Common myeloid progenitor, CD34-positive (primary cell): ENCODE data around the gene SLA2.

Experiments
- CTCF ChIA-PET: fragments of 350-600 bp; sonication (Branson Sonifier 250); formaldehyde crosslinking; loops from one replicate; lab custom pipeline; 2021; ENCODE audit warnings: antibody characterized with exemption; lab: Charles Lee
- POLR2A ChIA-PET: fragments of 350-600 bp; sonication (Branson Sonifier 250); formaldehyde crosslinking; loops from one replicate; lab custom pipeline; 2021; ENCODE audit warnings: antibody characterized with exemption; lab: Charles Lee
- DNase-seq, 3 donors: peaks; one replicate each; pipeline versions ENCODE4 v3.0.0 to v3.0.0-alpha.2; 2013
- H3K27ac ChIP-seq, 2 experiments: 1 replicate in 1 of 2; 2 replicates in 1 of 2; pipeline ENCODE4 v1.7.0; 2013; ENCODE audit warnings: inconsistent platforms in 2 of 2, low read length in 2 of 2, mild to moderate bottlenecking in 2 of 2, low read depth in 1 of 2, moderate library complexity in 1 of 2; ENCODE audit not compliant: severe bottlenecking in 2 of 2, insufficient read depth in 1 of 2, poor library complexity in 1 of 2
- H3K27me3 ChIP-seq, 5 experiments: replicated peaks in 2 of 5; 1 replicate in 3 of 5; 2 replicates in 2 of 5; pipeline versions ENCODE4 v1.6.1 to v1.7.0; 2013; ENCODE audit warnings: low read length in 4 of 5, mild to moderate bottlenecking in 2 of 5, moderate library complexity in 2 of 5, inconsistent platforms in 1 of 5; ENCODE audit not compliant: insufficient read depth in 5 of 5, control insufficient read depth in 4 of 5
- H3K36me3 ChIP-seq, 4 experiments: 1 replicate in 2 of 4; 2 replicates in 2 of 4; pipeline versions ENCODE4 v1.6.1 to v1.7.0; 2013; ENCODE audit warnings: low read length in 3 of 4, control low read depth in 1 of 4, mild to moderate bottlenecking in 1 of 4; ENCODE audit not compliant: control insufficient read depth in 4 of 4, insufficient read depth in 4 of 4
- H3K4me1 ChIP-seq, 4 experiments: 1 replicate in 3 of 4; 2 replicates in 1 of 4; pipeline versions ENCODE4 v1.6.1 to v1.7.1; 2013; ENCODE audit warnings: low read length in 3 of 4, mild to moderate bottlenecking in 3 of 4, control low read depth in 1 of 4, inconsistent platforms in 1 of 4, moderate library complexity in 1 of 4; ENCODE audit not compliant: control insufficient read depth in 4 of 4, insufficient read depth in 4 of 4; ENCODE audit errors: control extremely low read depth in 1 of 4
- H3K4me3 ChIP-seq, 7 experiments: 1 replicate in 4 of 7; 2 replicates in 3 of 7; pipeline versions ENCODE4 v1.5.1 to v1.7.0; 2013; ENCODE audit warnings: mild to moderate bottlenecking in 7 of 7, low read length in 6 of 7, moderate library complexity in 6 of 7, inconsistent platforms in 2 of 7, low read depth in 2 of 7, control low read depth in 1 of 7; ENCODE audit not compliant: insufficient read depth in 4 of 7, control insufficient read depth in 1 of 7; ENCODE audit errors: extremely low read depth in 1 of 7
- H3K9me3 ChIP-seq, 5 experiments: 1 replicate in 4 of 5; 2 replicates in 1 of 5; pipeline versions ENCODE4 v1.6.1 to v1.7.1; 2013; ENCODE audit warnings: low read length in 4 of 5, mild to moderate bottlenecking in 2 of 5, inconsistent platforms in 1 of 5, low read depth in 1 of 5, moderate library complexity in 1 of 5; ENCODE audit not compliant: control insufficient read depth in 4 of 5, insufficient read depth in 2 of 5; ENCODE audit errors: control extremely low read depth in 1 of 5
- WGBS: methylation state at CpG from one replicate; pipeline ENCODE4 v1.1.5; 2013; ENCODE audit not compliant: insufficient coverage; 5-methylcytosine and 5-hydroxymethylcytosine counted together

Gene SLA2

DNA sequence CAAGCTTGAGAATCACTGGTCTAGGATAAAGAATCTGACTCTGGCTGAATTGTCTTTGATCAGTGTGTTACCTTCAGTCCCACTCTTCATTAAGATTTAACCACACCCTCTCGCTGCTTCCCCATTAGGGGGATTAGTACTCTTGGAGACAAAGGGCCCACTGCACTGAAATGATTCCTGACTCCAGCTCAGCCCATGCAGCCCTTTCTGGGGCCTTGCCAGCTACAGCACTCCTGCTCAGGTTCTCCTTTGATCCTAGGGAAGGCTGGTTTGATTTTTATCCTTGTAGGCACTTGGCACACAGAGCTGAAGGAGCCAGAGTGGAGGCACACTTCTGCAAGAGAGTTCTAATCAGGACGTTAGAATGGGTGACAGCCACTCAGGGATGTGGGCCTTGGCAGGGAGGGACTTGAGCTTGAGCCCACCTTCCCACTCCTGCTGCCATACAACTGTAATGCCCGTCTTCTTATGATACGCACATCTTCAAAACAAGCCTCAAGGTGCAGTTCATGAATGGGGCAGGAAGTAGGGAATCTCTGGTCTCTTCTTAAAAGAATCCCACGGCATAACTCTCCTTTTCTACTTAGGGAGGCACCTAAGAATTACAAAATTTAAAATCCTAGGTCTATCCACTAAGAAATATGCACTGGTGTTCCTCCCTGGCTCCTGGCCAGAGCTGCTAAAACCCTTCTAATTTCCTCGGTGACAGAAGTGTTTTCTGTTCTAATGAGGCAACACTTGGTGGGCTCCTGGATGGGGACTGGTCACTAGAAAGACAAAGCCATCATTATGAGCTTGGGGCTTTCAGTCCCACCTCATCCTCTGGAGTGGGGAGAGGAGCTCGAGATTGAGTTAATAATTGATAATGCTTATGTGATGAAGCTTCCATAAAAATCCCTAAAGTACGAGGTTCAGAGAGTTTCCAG lies 1.5 kb upstream of the SLA2 start:
- POLR2A ChIA-PET, result interaction anchor here (1.4 kb wide), 1 partner anchor 9 kb away, joined by 3 read pairs; no protein-coding TSS in a partner anchor
- 94% methylated on average over 5 of the region's 8 CpGs for WGBS
- H3K4me3 ChIP-seq, result no peak overlapping the region
- peak overlapping the region in 1 of 2 experiments; percentile 12 for H3K27ac ChIP-seq
- CTCF ChIA-PET, result interaction anchor here (0.9 to 5.5 kb wide), 9 partner anchors 11 to 107 kb away, joined by 3 to 50 read pairs (median 4); partner anchors contain the start of gene RAB5IF
- H3K27me3 ChIP-seq, result no peaks in the 10 kb centered on the region
- peaks cover 0 to 4% (median 1%) of the 10 kb centered on the region in 4 experiments for H3K36me3 ChIP-seq
- H3K4me1 ChIP-seq, result peaks cover 10 to 47% (median 37%) of the 10 kb centered on the region in 4 experiments
- no peak for DNase-seq
- no peaks in the 10 kb centered on the region for H3K9me3 ChIP-seq

DNA sequence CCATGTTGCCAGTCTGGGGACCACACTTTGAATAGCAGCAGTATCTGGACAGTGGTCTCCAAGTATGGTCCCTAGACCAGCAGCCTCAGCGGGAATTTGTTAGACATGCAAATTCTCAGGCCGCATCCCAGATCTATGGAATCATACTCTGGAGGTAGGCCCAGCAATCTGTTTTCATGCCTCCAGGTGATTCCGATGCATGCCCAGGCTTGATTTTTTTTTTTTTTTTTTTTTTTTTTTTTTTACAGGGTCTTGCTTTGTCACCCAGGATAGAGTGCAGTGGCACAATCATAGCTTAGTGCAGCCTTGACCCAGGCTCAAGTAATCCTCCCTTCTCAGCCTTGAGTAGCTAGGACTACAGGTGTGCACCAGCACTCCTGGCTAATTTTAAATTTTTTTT lies 682 bp upstream of the SLA2 start:
- 100% methylated on average over 3 of the region's 3 CpGs for WGBS
- Histone ChIP-seq H3K27ac (peak overlapping the region; percentile 78 to 82), H3K4me3 (peak overlapping the region in 2 of 7 experiments; percentile 39 to 71), H3K4me1 (peaks cover 10 to 55% (median 41%) of the 10 kb centered on the region in 4 experiments), H3K36me3 (peaks cover 0 to 6% (median 1%) of the 10 kb centered on the region in 4 experiments), H3K9me3 (no peaks in the 10 kb centered on the region), H3K27me3 (no peaks in the 10 kb centered on the region)
- no peak for DNase-seq
- ChIA-PET POLR2A (interaction anchor here (1.1 to 1.4 kb wide), 3 partner anchors 9 to 213 kb away, joined by 3 to 5 read pairs (median 3); no protein-coding TSS in a partner anchor), CTCF (interaction anchor here (1.0 to 5.5 kb wide), 7 partner anchors 16 to 108 kb away, joined by 3 to 50 read pairs (median 3); partner anchors contain the start of gene RAB5IF)

DNA sequence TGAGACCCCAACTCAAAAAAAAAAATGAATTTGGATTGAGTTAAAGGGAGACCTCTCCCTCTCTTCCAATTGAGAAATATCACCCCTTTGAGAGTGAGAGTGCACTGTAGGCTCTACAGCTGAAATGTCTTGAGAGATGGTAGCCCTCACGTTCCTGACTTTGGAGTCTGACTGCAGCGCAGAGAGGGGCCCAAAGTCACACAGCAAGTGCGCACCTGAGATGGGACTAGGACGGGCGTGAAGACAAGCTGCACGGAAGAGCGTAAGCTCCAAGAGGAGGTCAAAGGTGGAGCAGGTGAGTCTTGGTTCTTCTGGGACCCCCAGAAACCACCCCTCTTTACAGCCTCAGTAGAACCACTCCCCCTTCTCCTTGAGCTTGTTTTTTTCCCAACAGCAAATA lies 643 bp downstream of the SLA2 start:
- ChIA-PET CTCF (interaction anchor here (0.5 to 5.5 kb wide), 9 partner anchors 13 to 109 kb away, joined by 3 to 50 read pairs (median 5); no protein-coding TSS in a partner anchor), POLR2A (interaction anchor here (0.9 to 2.1 kb wide), 4 partner anchors 22 to 39 kb away, joined by 3 to 7 read pairs (median 4); partner anchors contain the start of gene RAB5IF)
- peak overlapping the region in 5 of 7 experiments; percentile 37 to 74 (median 67) for H3K4me3 ChIP-seq
- peak overlapping the region; percentile 78 to 82 for H3K27ac ChIP-seq
- H3K4me1 ChIP-seq, result peaks cover 10 to 55% (median 41%) of the 10 kb centered on the region in 4 experiments
- no peaks in the 10 kb centered on the region for H3K9me3 ChIP-seq
- WGBS, result 96% methylated on average over 7 of the region's 7 CpGs
- H3K27me3 ChIP-seq, result no peaks in the 10 kb centered on the region
- H3K36me3 ChIP-seq, result peaks cover 0 to 17% (median 8%) of the 10 kb centered on the region in 4 experiments
- DNase-seq, result no peak

- peak overlapping the region in 1 of 2 experiments; percentile 49 for H3K27ac ChIP-seq
- DNase-seq, result no peak
- CTCF ChIA-PET, result interaction anchor here (0.6 to 5.5 kb wide), 5 partner anchors 10 to 212 kb away, joined by 3 to 50 read pairs (median 7); no protein-coding TSS in a partner anchor
- POLR2A ChIA-PET, result interaction anchor here (2.1 kb wide), 1 partner anchor 39 kb away, joined by 7 read pairs; the partner anchor contains the start of gene RAB5IF
- no peaks in the 10 kb centered on the region for H3K9me3 ChIP-seq
- H3K4me3 ChIP-seq, result peak overlapping the region in 4 of 7 experiments; percentile 30 to 67 (median 36)
- WGBS, result 91% methylated on average over 4 of the region's 7 CpGs
- no peaks in the 10 kb centered on the region for H3K27me3 ChIP-seq
- H3K4me1 ChIP-seq, result peaks cover 10 to 55% (median 41%) of the 10 kb centered on the region in 4 experiments
- H3K36me3 ChIP-seq, result peaks cover 0 to 17% (median 11%) of the 10 kb centered on the region in 4 experiments
Measured at GRCh38 chr20:36644706-36645095, 1.3 kb downstream of the SLA2 start.

- no peaks in the 10 kb centered on the region for H3K9me3 ChIP-seq
- H3K4me3 ChIP-seq, result peak overlapping the region in 4 of 7 experiments; percentile 30 to 67 (median 36)
- peaks cover 0 to 19% (median 12%) of the 10 kb centered on the region in 4 experiments for H3K36me3 ChIP-seq
- CTCF ChIA-PET, result interaction anchor here (0.6 to 5.5 kb wide), 5 partner anchors 10 to 212 kb away, joined by 3 to 50 read pairs (median 7); no protein-coding TSS in a partner anchor
- POLR2A ChIA-PET, result interaction anchor here (2.1 kb wide), 1 partner anchor 38 kb away, joined by 7 read pairs; the partner anchor contains the start of gene RAB5IF
- 29% methylated on average over 1 of the region's 5 CpGs for WGBS
- H3K27me3 ChIP-seq, result no peaks in the 10 kb centered on the region
- no peak for DNase-seq
- peaks cover 10 to 55% (median 41%) of the 10 kb centered on the region in 4 experiments for H3K4me1 ChIP-seq
- peak overlapping the region in 1 of 2 experiments; percentile 49 for H3K27ac ChIP-seq
Measured at GRCh38 chr20:36644032-36644705, 1.8 kb downstream of the SLA2 start.

- peak in 2 of 3 donors; percentile 56 to 64 for DNase-seq
- Histone ChIP-seq H3K9me3 (no peaks in the 10 kb centered on the region), H3K4me3 (no peak overlapping the region), H3K27ac (no peak overlapping the region), H3K27me3 (no peaks in the 10 kb centered on the region), H3K36me3 (peaks cover 0 to 26% (median 17%) of the 10 kb centered on the region in 4 experiments), H3K4me1 (peaks cover 10 to 51% (median 41%) of the 10 kb centered on the region in 4 experiments)
- ChIA-PET CTCF (interaction anchor here (0.7 to 2.1 kb wide), 3 partner anchors 18 to 30 kb away, joined by 3 to 8 read pairs (median 3); no protein-coding TSS in a partner anchor), POLR2A (interaction anchor here (0.9 kb wide), 1 partner anchor 9 kb away, joined by 3 read pairs; no protein-coding TSS in a partner anchor)
- WGBS, result 62% methylated on average over 3 of the region's 6 CpGs
Measured at GRCh38 chr20:36642136-36642535, 3.9 kb downstream of the SLA2 start.
